Cardiac muscle cell (in vitro differentiated cells and primary cell): ENCODE data around the gene VASN. TPM values are rescaled to one million over a fixed set of nuclear protein-coding genes. Genes with fewer than 3 reads are reported as not detected.

ENCODE experiments used
- DNase-seq, 2 donors: peaks; one replicate each; pipeline versions ENCODE4 v3.0.0 to v3.0.0-alpha.2; 2010 to 2017; ENCODE audit warnings: low read depth in 1 of 2, low spot score in 1 of 2
- H3K27ac ChIP-seq: fragments of 200-600 bp; sonication (generic); 2 replicates; pipeline ENCODE4 v1.5.1; 2016
- H3K27me3 ChIP-seq: fragments of 200-600 bp; sonication (generic); 2 replicates; pipeline ENCODE4 v1.6.0; 2016; ENCODE audit warnings: control low read depth
- H3K36me3 ChIP-seq: fragments of 200-600 bp; sonication (generic); 2 replicates; pipeline ENCODE4 v1.5.1; 2016; ENCODE audit warnings: control low read depth
- H3K4me1 ChIP-seq: fragments of 200-600 bp; sonication (generic); 2 replicates; pipeline ENCODE4 v1.8.1; 2017; ENCODE audit warnings: low read depth, mild to moderate bottlenecking, mixed run types
- H3K4me3 ChIP-seq: fragments of 200-600 bp; sonication (generic); 2 replicates; pipeline ENCODE4 v1.5.1; 2016; ENCODE audit warnings: mild to moderate bottlenecking
- H3K9me3 ChIP-seq: fragments of 200-600 bp; sonication (generic); 2 replicates; pipeline ENCODE4 v1.5.1; 2017; ENCODE audit warnings: low read depth, mild to moderate bottlenecking, control low read depth
- CTCF ChIP-seq: IDR thresholded peaks from 2 replicates; pipeline ENCODE4 v1.5.1; 2012; ENCODE audit warnings: low read depth, mild to moderate bottlenecking, low read length
- polyA plus RNA-seq: library from polyadenylated mRNA; unstranded; fragments of >200 nt; fragmentation: Nextera tagmentation; extraction: Ambion mirVana; gene quantifications from 2 replicates; pipeline ENCODE4 v1.2.1, GENCODE V29; 2016
- total RNA-seq: library from RNA; depleted of rRNA; stranded (reverse); fragments of >200 nt; gene quantifications from 2 replicates; pipeline ENCODE4 v1.2.3, GENCODE V29; 2016

VASN gene
- total and polyA plus RNA-seq, 2 experiments from 2014 or later = 18.9 to 33.3 TPM

- H3K4me1 ChIP-seq = peaks cover 45% of the 10 kb centered on the region
- TF ChIP-seq CTCF = no peak
Observed at GRCh38 chr16:4324492-4325252, 47.0 kb upstream of the VASN start.

GRCh38 chr16:4325253-4325758 lies 46.3 kb upstream of the VASN start:
- H3K4me1 ChIP-seq = peaks cover 38% of the 10 kb centered on the region
- no peaks in the 10 kb centered on the region for H3K27me3 ChIP-seq
- no peak for DNase-seq
- TF ChIP-seq CTCF = no peak
- H3K36me3 ChIP-seq = no peaks in the 10 kb centered on the region
- no peaks in the 10 kb centered on the region for H3K9me3 ChIP-seq
- H3K27ac ChIP-seq = peak overlapping the region; percentile 81
- H3K4me3 ChIP-seq = no peak overlapping the region

More at GRCh38 chr16:4324492-4325252, 47.0 kb upstream of the VASN start:
- DNase-seq = no peak
- no peaks in the 10 kb centered on the region for H3K9me3 ChIP-seq
- H3K27me3 ChIP-seq = no peaks in the 10 kb centered on the region
- H3K27ac ChIP-seq = peak overlapping the region; percentile 81
- H3K36me3 ChIP-seq = no peaks in the 10 kb centered on the region
- H3K4me3 ChIP-seq = no peak overlapping the region

GRCh38 chr16:4327386-4328045 lies 44.1 kb upstream of the VASN start:
- peak overlapping the region; percentile 26 for H3K4me3 ChIP-seq
- no peaks in the 10 kb centered on the region for H3K36me3 ChIP-seq
- no peak for TF ChIP-seq CTCF
- H3K27ac ChIP-seq = peak overlapping the region; percentile 89
- H3K4me1 ChIP-seq = peaks cover 37% of the 10 kb centered on the region
- no peak for DNase-seq
- no peaks in the 10 kb centered on the region for H3K9me3 ChIP-seq
- H3K27me3 ChIP-seq = no peaks in the 10 kb centered on the region

- Histone ChIP-seq H3K36me3 (no peaks in the 10 kb centered on the region), H3K27ac (peak overlapping the region; percentile 89), H3K27me3 (no peaks in the 10 kb centered on the region), H3K4me1 (peaks cover 35% of the 10 kb centered on the region), H3K9me3 (no peaks in the 10 kb centered on the region), H3K4me3 (peak overlapping the region; percentile 26)
- TF ChIP-seq CTCF = peak; percentile 64
- peak; percentile 85 to 92 for DNase-seq
Observed at GRCh38 chr16:4328046-4328781, 43.4 kb upstream of the VASN start.

GRCh38 chr16:4328782-4329775 lies 42.6 kb upstream of the VASN start:
- Histone ChIP-seq H3K9me3 (no peaks in the 10 kb centered on the region), H3K27me3 (no peaks in the 10 kb centered on the region), H3K4me1 (peaks cover 26% of the 10 kb centered on the region), H3K4me3 (no peak overlapping the region), H3K27ac (peak overlapping the region; percentile 89), H3K36me3 (no peaks in the 10 kb centered on the region)
- DNase-seq = peak in 1 of 2 donors; percentile 66
- no peak for TF ChIP-seq CTCF
